Bronchial epithelial cell (primary cell): ENCODE measurements around the gene C2orf76. TPM values are rescaled to one million over a fixed set of nuclear protein-coding genes. Genes with fewer than 3 reads are reported as not detected.

Source experiments
- DNase-seq: peaks from one replicate; pipeline ENCODE4 v3.0.0-alpha.2; 2010; ENCODE audit warnings: low read depth
- FAIRE-seq: peaks from 2 replicates; lab custom pipeline; 2011; peaks lifted over from hg19 to GRCh38; lab: Jason Lieb, UNC
- H3K27me3 ChIP-seq: 2 replicates; pipeline ENCODE4 v1.5.1; 2011; ENCODE audit warnings: low read length; ENCODE audit not compliant: control insufficient read depth, insufficient read depth
- H3K36me3 ChIP-seq: 2 replicates; pipeline ENCODE4 v1.5.1; 2011; ENCODE audit warnings: low read length; ENCODE audit not compliant: control insufficient read depth, insufficient read depth
- H3K4me3 ChIP-seq: 2 replicates; pipeline ENCODE4 v1.5.1; 2011; ENCODE audit warnings: mild to moderate bottlenecking, low read depth, low read length, control low read depth
- total RNA-seq: library from RNA; depleted of rRNA; stranded (reverse); fragments of >200 nt; gene quantifications from 2 replicates; pipeline ENCODE4 v1.2.1, GENCODE V29; 2014
- TF ChIP-seq, protein P1 (sequence below): IDR thresholded peaks from 2 replicates; pipeline ENCODE4 v1.5.1; 2011; ENCODE audit warnings: mild to moderate bottlenecking, moderate library complexity, low read length, control low read depth, inconsistent platforms; ENCODE audit not compliant: insufficient read depth, severe bottlenecking

Gene C2orf76
- total RNA-seq, 1 donor from 2014 or later = 4.7 TPM

GRCh38 chr2:119365436-119365835, 1.2 kb downstream of the C2orf76 start:
- TF ChIP-seq, protein P1, sequence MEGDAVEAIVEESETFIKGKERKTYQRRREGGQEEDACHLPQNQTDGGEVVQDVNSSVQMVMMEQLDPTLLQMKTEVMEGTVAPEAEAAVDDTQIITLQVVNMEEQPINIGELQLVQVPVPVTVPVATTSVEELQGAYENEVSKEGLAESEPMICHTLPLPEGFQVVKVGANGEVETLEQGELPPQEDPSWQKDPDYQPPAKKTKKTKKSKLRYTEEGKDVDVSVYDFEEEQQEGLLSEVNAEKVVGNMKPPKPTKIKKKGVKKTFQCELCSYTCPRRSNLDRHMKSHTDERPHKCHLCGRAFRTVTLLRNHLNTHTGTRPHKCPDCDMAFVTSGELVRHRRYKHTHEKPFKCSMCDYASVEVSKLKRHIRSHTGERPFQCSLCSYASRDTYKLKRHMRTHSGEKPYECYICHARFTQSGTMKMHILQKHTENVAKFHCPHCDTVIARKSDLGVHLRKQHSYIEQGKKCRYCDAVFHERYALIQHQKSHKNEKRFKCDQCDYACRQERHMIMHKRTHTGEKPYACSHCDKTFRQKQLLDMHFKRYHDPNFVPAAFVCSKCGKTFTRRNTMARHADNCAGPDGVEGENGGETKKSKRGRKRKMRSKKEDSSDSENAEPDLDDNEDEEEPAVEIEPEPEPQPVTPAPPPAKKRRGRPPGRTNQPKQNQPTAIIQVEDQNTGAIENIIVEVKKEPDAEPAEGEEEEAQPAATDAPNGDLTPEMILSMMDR = no peak
- no peak for DNase-seq
- no peak for FAIRE-seq
- Histone ChIP-seq H3K27me3 (no peaks in the 10 kb centered on the region), H3K36me3 (peaks cover 4% of the 10 kb centered on the region), H3K4me3 (peak overlapping the region; percentile 62)

GRCh38 chr2:119364798-119365197, 1.8 kb downstream of the C2orf76 start:
- Histone ChIP-seq H3K4me3 (no peak overlapping the region), H3K36me3 (peaks cover 2% of the 10 kb centered on the region), H3K27me3 (no peaks in the 10 kb centered on the region)
- DNase-seq (no peak), FAIRE-seq (no peak)
- TF ChIP-seq, protein P1 = no peak

GRCh38 chr2:119360423-119360966, 6.1 kb downstream of the C2orf76 start:
- TF ChIP-seq, protein P1 = no peak
- FAIRE-seq = no peak
- no peak for DNase-seq

GRCh38 chr2:119359774-119360173, 6.9 kb downstream of the C2orf76 start:
- TF ChIP-seq, protein P1 = no peak
- no peaks in the 10 kb centered on the region for H3K27me3 ChIP-seq
- DNase-seq (no peak), FAIRE-seq (no peak)
- no peaks in the 10 kb centered on the region for H3K36me3 ChIP-seq
- H3K4me3 ChIP-seq = no peak overlapping the region

More at GRCh38 chr2:119360423-119360966, 6.1 kb downstream of the C2orf76 start:
- Histone ChIP-seq H3K4me3 (no peak overlapping the region), H3K27me3 (no peaks in the 10 kb centered on the region), H3K36me3 (no peaks in the 10 kb centered on the region)

DNA sequence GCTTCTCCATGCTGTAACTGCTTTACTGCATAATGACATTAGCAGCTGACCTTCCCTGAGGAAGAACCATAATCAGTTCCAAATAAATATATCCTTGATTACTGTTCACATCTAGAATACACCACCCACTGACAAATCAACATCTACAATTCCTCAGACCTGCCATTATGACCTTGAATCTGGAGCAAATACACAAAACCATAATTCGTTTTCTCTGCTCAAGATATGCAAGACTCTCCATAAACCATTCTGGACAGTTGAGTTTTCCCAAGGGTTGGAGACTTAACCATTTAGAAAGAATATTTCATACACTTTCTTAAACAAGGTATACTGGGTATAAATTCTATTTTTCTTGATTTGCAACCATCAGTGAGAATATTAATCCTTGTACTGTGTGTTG, 11.8 kb downstream of the C2orf76 start:
- no peaks in the 10 kb centered on the region for H3K36me3 ChIP-seq
- H3K4me3 ChIP-seq = no peak overlapping the region
- TF ChIP-seq, protein P1 = no peak
- DNase-seq (no peak), FAIRE-seq (no peak)
- no peaks in the 10 kb centered on the region for H3K27me3 ChIP-seq

GRCh38 chr2:119352357-119352756, 14.3 kb downstream of the C2orf76 start:
- Histone ChIP-seq H3K36me3 (no peaks in the 10 kb centered on the region), H3K27me3 (no peaks in the 10 kb centered on the region), H3K4me3 (no peak overlapping the region)
- DNase-seq (peak; percentile 56), FAIRE-seq (no peak)
- TF ChIP-seq, protein P1 = no peak
